ENCODE results near the gene SND1. TPM values are rescaled to one million over a fixed set of nuclear protein-coding genes. Genes with fewer than 3 reads are reported as not detected.

The SND1 gene
- total RNA-seq, 1 experiment from 2014 or later = 139 TPM

GRCh38 chr7:127940381-127941160, 288.6 kb downstream of the SND1 start:
- no TSS peak for BruUV-seq (replicated peaks)
- Histone ChIP-seq H3K4me2 (ENCODE audit: low read length) (no peak overlapping the region), H3K27me3 (ENCODE audit: low read length) (no peaks in the 10 kb centered on the region), H3K4me1 (ENCODE audit: insufficient read depth, low read length) (peaks cover 6% of the 10 kb centered on the region; the same call in 1 of the 2 replicates), H3K9me2 (replicated peaks; ENCODE audit: low read length) (no peaks in the 10 kb centered on the region), H3K4me3 (ENCODE audit: low read length) (no peak overlapping the region), H3F3A (ENCODE audit: low read length, unreplicated experiment) (no peaks in the 10 kb centered on the region), H3K27ac (ENCODE audit: low read length) (no peak overlapping the region), H3K79me2 (ENCODE audit: low read length) (no peaks in the 10 kb centered on the region), H3K9me3 (ENCODE audit: low read length) (no peaks in the 10 kb centered on the region), H3K36me3 (ENCODE audit: low read depth, low read length) (peaks cover 10% of the 10 kb centered on the region; the same call in 1 of the 2 replicates), H3K9ac (ENCODE audit: low read length) (no peak overlapping the region), H2AFZ (ENCODE audit: low read length) (no peak overlapping the region), H4K20me1 (ENCODE audit: low read length) (no peaks in the 10 kb centered on the region)
- TF ChIP-seq CTCF (conservative IDR thresholded peaks at IDR 0.05; ENCODE audit: low read depth, low read length) (no peak), EZH2 (IDR thresholded peaks at IDR 0.05; ENCODE audit: low read length, unreplicated experiment) (no peak), EZH2phosphoT487 (IDR thresholded peaks at IDR 0.05; ENCODE audit: borderline replicate concordance, low read length) (no peak)
- ATAC-seq = no peak
- no peak for DNase-seq
- ChIA-PET CTCF (no interaction called here), POLR2A (ENCODE audit: unreplicated experiment) (no interaction called here)
- intact Hi-C loops (cut with micrococcal nuclease) = no loop called here

GRCh38 chr7:127941476-127942210, 289.6 kb downstream of the SND1 start:
- intact Hi-C loops (cut with micrococcal nuclease) = no loop called here
- POLR2A ChIA-PET (ENCODE audit: unreplicated experiment) = no interaction called here
- no peaks in the 10 kb centered on the region for H3K79me2 ChIP-seq (ENCODE audit: low read length)
- CTCF ChIA-PET = no interaction called here
- DNase-seq (no peak), ATAC-seq (no peak)
- no peaks in the 10 kb centered on the region for H3K27me3 ChIP-seq (ENCODE audit: low read length)
- no peaks in the 10 kb centered on the region for H4K20me1 ChIP-seq (ENCODE audit: low read length)
- H3K27ac ChIP-seq (ENCODE audit: low read length) = no peak overlapping the region
- H3K4me1 ChIP-seq (ENCODE audit: insufficient read depth, low read length) = peaks cover 6% of the 10 kb centered on the region; the same call in 1 of the 2 replicates
- no TSS peak for BruUV-seq (replicated peaks)
- H3K9me2 ChIP-seq (replicated peaks; ENCODE audit: low read length) = no peaks in the 10 kb centered on the region
- no peak overlapping the region for H3K4me3 ChIP-seq (ENCODE audit: low read length)
- peaks cover 10% of the 10 kb centered on the region; the same call in 1 of the 2 replicates for H3K36me3 ChIP-seq (ENCODE audit: low read depth, low read length)
- TF ChIP-seq EZH2 (IDR thresholded peaks at IDR 0.05; ENCODE audit: low read length, unreplicated experiment) (no peak), CTCF (conservative IDR thresholded peaks at IDR 0.05; ENCODE audit: low read depth, low read length) (no peak), EZH2phosphoT487 (IDR thresholded peaks at IDR 0.05; ENCODE audit: borderline replicate concordance, low read length) (no peak)
- no peak overlapping the region for H3K4me2 ChIP-seq (ENCODE audit: low read length)
- H3K9me3 ChIP-seq (ENCODE audit: low read length) = no peaks in the 10 kb centered on the region
- no peak overlapping the region for H3K9ac ChIP-seq (ENCODE audit: low read length)
- no peaks in the 10 kb centered on the region for H3F3A ChIP-seq (ENCODE audit: low read length, unreplicated experiment)
- H2AFZ ChIP-seq (ENCODE audit: low read length) = no peak overlapping the region

All from PC-3 (cell line).